Ovary (tissue), 3 donors: ENCODE data around the gene ATG5.

Experiments used
- CTCF ChIP-seq, 3 donors: fragments of 450-650 bp in 2 of 3; fragments of 200-600 bp in 1 of 3; IDR thresholded peaks; one replicate each; pipeline versions ENCODE4 v1.5.1 to v1.8.0; 2016 to 2022; ENCODE audit warnings: antibody characterized with exemption in 3 of 3, mild to moderate bottlenecking in 1 of 3
- EP300 ChIP-seq: sonication (generic); formaldehyde crosslinking; IDR thresholded peaks from one replicate; pipeline ENCODE4 v1.6.1; 2017; ENCODE audit warnings: antibody characterized with exemption
- POLR2A ChIP-seq: fragments of 450-650 bp; IDR thresholded peaks from one replicate; pipeline ENCODE4 v1.6.1; 2017; ENCODE audit warnings: antibody characterized with exemption, mild to moderate bottlenecking, moderate library complexity
- donor health status: DM: no; HTN: no; CAD: no.

GRCh38 chr6:106215608-106216007 lies 110.0 kb downstream of the ATG5 start:
- TF ChIP-seq CTCF (IDR thresholded peaks at IDR 0.05) (no peak), POLR2A (no peak), EP300 (no peak)
